ENCODE measurements around the gene STON2.

The STON2 gene

GRCh38 chr14:81394739-81395138 is 5.4 kb downstream of the STON2 start:
- no peaks in the 10 kb centered on the region for H3K9me3 ChIP-seq (ENCODE audit: severe bottlenecking)
- peaks cover 66% of the 10 kb centered on the region for H3K36me3 ChIP-seq
- TF ChIP-seq, protein P1, sequence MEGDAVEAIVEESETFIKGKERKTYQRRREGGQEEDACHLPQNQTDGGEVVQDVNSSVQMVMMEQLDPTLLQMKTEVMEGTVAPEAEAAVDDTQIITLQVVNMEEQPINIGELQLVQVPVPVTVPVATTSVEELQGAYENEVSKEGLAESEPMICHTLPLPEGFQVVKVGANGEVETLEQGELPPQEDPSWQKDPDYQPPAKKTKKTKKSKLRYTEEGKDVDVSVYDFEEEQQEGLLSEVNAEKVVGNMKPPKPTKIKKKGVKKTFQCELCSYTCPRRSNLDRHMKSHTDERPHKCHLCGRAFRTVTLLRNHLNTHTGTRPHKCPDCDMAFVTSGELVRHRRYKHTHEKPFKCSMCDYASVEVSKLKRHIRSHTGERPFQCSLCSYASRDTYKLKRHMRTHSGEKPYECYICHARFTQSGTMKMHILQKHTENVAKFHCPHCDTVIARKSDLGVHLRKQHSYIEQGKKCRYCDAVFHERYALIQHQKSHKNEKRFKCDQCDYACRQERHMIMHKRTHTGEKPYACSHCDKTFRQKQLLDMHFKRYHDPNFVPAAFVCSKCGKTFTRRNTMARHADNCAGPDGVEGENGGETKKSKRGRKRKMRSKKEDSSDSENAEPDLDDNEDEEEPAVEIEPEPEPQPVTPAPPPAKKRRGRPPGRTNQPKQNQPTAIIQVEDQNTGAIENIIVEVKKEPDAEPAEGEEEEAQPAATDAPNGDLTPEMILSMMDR (IDR thresholded peaks at IDR 0.05; ENCODE audit: low read depth, low read length): no peak
- no peak for DNase-seq
- H3K4me3 ChIP-seq (ENCODE audit: low read depth, low read length): no peak overlapping the region
- no peak overlapping the region for H3K27ac ChIP-seq
- no peaks in the 10 kb centered on the region for H3K27me3 ChIP-seq (ENCODE audit: insufficient read depth, low read depth, severe bottlenecking)

DNA sequence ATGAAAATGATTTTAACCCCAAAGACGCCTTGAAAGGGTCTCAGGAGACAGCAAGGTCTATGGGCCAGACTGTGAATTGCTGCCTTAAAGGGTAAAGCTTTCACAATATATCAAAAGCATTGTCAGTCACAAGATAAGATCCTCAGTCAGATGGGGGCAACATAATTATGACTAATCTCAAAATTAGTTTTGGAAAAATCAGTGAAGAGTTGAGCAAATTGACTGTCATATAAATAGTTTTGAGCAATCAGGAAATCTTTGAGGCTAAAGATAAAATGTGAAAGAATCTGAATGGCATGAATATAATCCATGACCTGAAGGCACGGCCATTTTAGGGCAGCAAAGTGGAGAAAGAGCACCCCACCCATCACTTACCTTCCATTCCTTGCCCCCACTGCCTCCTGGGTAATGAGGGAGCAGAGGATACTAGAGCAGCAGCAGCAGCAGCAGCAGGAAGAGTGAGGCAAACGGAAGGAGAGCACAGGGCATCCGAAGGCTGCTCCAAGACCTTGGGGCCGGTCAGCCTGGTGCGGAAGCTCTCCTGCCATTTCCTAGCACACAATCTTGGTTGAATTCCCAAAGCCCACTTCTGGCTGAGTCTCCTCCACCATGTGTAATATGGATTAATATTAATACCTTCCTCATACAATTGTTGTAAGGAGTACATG is 7.0 kb downstream of the STON2 start:
- TF ChIP-seq, protein P1 (IDR thresholded peaks at IDR 0.05; ENCODE audit: low read depth, low read length): no peak
- no peak overlapping the region for H3K27ac ChIP-seq
- no peaks in the 10 kb centered on the region for H3K27me3 ChIP-seq (ENCODE audit: insufficient read depth, low read depth, severe bottlenecking)
- no peak overlapping the region for H3K4me3 ChIP-seq (ENCODE audit: low read depth, low read length)
- DNase-seq: no peak
- peaks cover 63% of the 10 kb centered on the region for H3K36me3 ChIP-seq
- no peaks in the 10 kb centered on the region for H3K9me3 ChIP-seq (ENCODE audit: severe bottlenecking)

- Histone ChIP-seq H3K4me3 (ENCODE audit: low read depth, low read length) (no peak overlapping the region), H3K36me3 (peaks cover 54% of the 10 kb centered on the region), H3K27ac (no peak overlapping the region), H3K27me3 (ENCODE audit: insufficient read depth, low read depth, severe bottlenecking) (no peaks in the 10 kb centered on the region), H3K9me3 (ENCODE audit: severe bottlenecking) (no peaks in the 10 kb centered on the region)
- DNase-seq: no peak
- TF ChIP-seq, protein P1 (IDR thresholded peaks at IDR 0.05; ENCODE audit: low read depth, low read length): no peak
Measured at GRCh38 chr14:81392052-81392451, 8.1 kb downstream of the STON2 start.

GRCh38 chr14:81390696-81391095 is 9.4 kb downstream of the STON2 start:
- peaks cover 44% of the 10 kb centered on the region for H3K36me3 ChIP-seq
- no peak for DNase-seq
- TF ChIP-seq, protein P1 (IDR thresholded peaks at IDR 0.05; ENCODE audit: low read depth, low read length): no peak
- H3K9me3 ChIP-seq (ENCODE audit: severe bottlenecking): no peaks in the 10 kb centered on the region
- H3K27ac ChIP-seq: no peak overlapping the region
- H3K4me3 ChIP-seq (ENCODE audit: low read depth, low read length): no peak overlapping the region
- H3K27me3 ChIP-seq (ENCODE audit: insufficient read depth, low read depth, severe bottlenecking): no peaks in the 10 kb centered on the region

- Histone ChIP-seq H3K9me3 (ENCODE audit: severe bottlenecking) (no peaks in the 10 kb centered on the region), H3K4me3 (ENCODE audit: low read depth, low read length) (no peak overlapping the region), H3K36me3 (peaks cover 27% of the 10 kb centered on the region), H3K27ac (no peak overlapping the region), H3K27me3 (ENCODE audit: insufficient read depth, low read depth, severe bottlenecking) (no peaks in the 10 kb centered on the region)
- DNase-seq: no peak
- TF ChIP-seq, protein P1 (IDR thresholded peaks at IDR 0.05; ENCODE audit: low read depth, low read length): no peak
Measured at GRCh38 chr14:81388336-81388735, 11.8 kb downstream of the STON2 start.

GRCh38 chr14:81386290-81386745 is 13.8 kb downstream of the STON2 start:
- no peak overlapping the region for H3K4me3 ChIP-seq (ENCODE audit: low read depth, low read length)
- DNase-seq: no peak
- TF ChIP-seq, protein P1 (IDR thresholded peaks at IDR 0.05; ENCODE audit: low read depth, low read length): no peak

More at GRCh38 chr14:81386290-81386745, 13.8 kb downstream of the STON2 start:
- H3K36me3 ChIP-seq: peaks cover 17% of the 10 kb centered on the region
- no peak overlapping the region for H3K27ac ChIP-seq
- H3K27me3 ChIP-seq (ENCODE audit: insufficient read depth, low read depth, severe bottlenecking): no peaks in the 10 kb centered on the region
- H3K9me3 ChIP-seq (ENCODE audit: severe bottlenecking): no peaks in the 10 kb centered on the region
